HTR-8/SVneo (cell line): ENCODE data around the gene ALKBH3.

ENCODE experiments used
- DNase-seq: peaks from one replicate; pipeline ENCODE4 v3.0.0; 2011; ENCODE audit warnings: low spot score, mixed read lengths; ENCODE audit not compliant: insufficient read length
- FAIRE-seq: peaks from 2 replicates; lab custom pipeline; 2011; peaks lifted over from hg19 to GRCh38; lab: Jason Lieb, UNC

Gene ALKBH3

GRCh38 chr11:43920598-43921419 is 40.2 kb downstream of the ALKBH3 start:
- peak; percentile 71 for DNase-seq
- no peak for FAIRE-seq

- FAIRE-seq, result no peak
- no peak for DNase-seq
Observed at GRCh38 chr11:43921561-43922294, 41.1 kb downstream of the ALKBH3 start.

- DNase-seq, result no peak
- FAIRE-seq, result no peak
Observed at GRCh38 chr11:43922295-43922648, 41.6 kb downstream of the ALKBH3 start.

- FAIRE-seq (no peak), DNase-seq (no peak)
Observed at GRCh38 chr11:43922744-43923405, 42.2 kb downstream of the ALKBH3 start.

GRCh38 chr11:43923406-43924111 is 42.9 kb downstream of the ALKBH3 start:
- no peak for DNase-seq
- no peak for FAIRE-seq

- no peak for FAIRE-seq
- no peak for DNase-seq
Observed at GRCh38 chr11:43924112-43924855, 43.7 kb downstream of the ALKBH3 start.

- FAIRE-seq (no peak), DNase-seq (no peak)
Observed at GRCh38 chr11:43925063-43925931, 44.7 kb downstream of the ALKBH3 start.

GRCh38 chr11:43925932-43926505 is 45.4 kb downstream of the ALKBH3 start:
- DNase-seq, result no peak
- no peak for FAIRE-seq

GRCh38 chr11:43927070-43927469 is 46.4 kb downstream of the ALKBH3 start:
- FAIRE-seq (no peak), DNase-seq (no peak)

GRCh38 chr11:43927925-43928707 is 47.5 kb downstream of the ALKBH3 start:
- no peak for DNase-seq
- FAIRE-seq, result no peak

- no peak for FAIRE-seq
- DNase-seq, result no peak
Observed at GRCh38 chr11:43928721-43929120, 48.1 kb downstream of the ALKBH3 start.

- FAIRE-seq, result no peak
- DNase-seq, result no peak
Observed at GRCh38 chr11:43930868-43931716, 50.5 kb downstream of the ALKBH3 start.

- no peak for DNase-seq
- no peak for FAIRE-seq
Observed at GRCh38 chr11:43931717-43932039, 51.0 kb downstream of the ALKBH3 start.

GRCh38 chr11:43933226-43933607 is 52.6 kb downstream of the ALKBH3 start:
- FAIRE-seq (no peak), DNase-seq (no peak)

- DNase-seq (no peak), FAIRE-seq (peak; percentile 60)
Observed at GRCh38 chr11:43933608-43934551, 53.2 kb downstream of the ALKBH3 start.
